Measurements from ENCODE around the gene RPL19. TPM values are rescaled to one million over a fixed set of nuclear protein-coding genes. Genes with fewer than 3 reads are reported as not detected.

The RPL19 gene
- total RNA-seq, 1 donor from 2014 or later: 2,751 TPM

DNA sequence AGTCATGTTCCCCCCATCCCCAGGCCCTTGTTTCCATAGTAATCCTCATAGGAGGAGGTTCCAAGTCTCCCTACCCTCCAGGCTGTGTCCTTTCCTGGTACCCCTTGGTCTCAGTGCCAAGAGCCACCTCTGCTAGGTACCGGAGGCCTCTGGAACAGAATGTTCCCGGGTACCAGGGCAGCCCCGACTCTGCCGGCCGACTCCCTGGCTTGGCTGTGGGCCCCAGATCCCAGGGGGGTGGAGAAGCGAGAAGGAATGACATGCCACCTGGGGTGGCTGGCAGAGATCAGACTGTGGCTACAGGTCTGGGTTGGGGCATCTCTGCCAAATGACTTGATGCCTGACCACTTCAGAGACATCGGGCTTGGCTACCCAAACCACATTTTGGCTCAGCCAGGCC is 22.1 kb downstream of the RPL19 start:
- Histone ChIP-seq H3K79me2 (ENCODE audit: low read depth) (no peaks in the 10 kb centered on the region), H3F3A (ENCODE audit: low read depth) (peaks cover 12% of the 10 kb centered on the region), H3K4me2 (no peak overlapping the region), H3K4me1 (peaks cover 12% of the 10 kb centered on the region), H3K9ac (no peak overlapping the region), H3K27ac (no peak overlapping the region), H3K9me3 (ENCODE audit: low read depth) (no peaks in the 10 kb centered on the region), H3K36me3 (no peaks in the 10 kb centered on the region), H3K4me3 (no peak overlapping the region), H4K20me1 (ENCODE audit: low read depth) (peaks cover 10% of the 10 kb centered on the region), H2AFZ (replicated peaks) (no peak overlapping the region), H3K27me3 (peaks cover 88% of the 10 kb centered on the region)
- H3K4me1 Mint-ChIP-seq: peaks cover 10% of the 10 kb centered on the region
- TF ChIP-seq EZH2 (IDR thresholded peaks at IDR 0.05): no peak
- no peak for TF ChIP-seq EZH2phosphoT487 (IDR thresholded peaks at IDR 0.05)
- TF ChIP-seq, protein P1, sequence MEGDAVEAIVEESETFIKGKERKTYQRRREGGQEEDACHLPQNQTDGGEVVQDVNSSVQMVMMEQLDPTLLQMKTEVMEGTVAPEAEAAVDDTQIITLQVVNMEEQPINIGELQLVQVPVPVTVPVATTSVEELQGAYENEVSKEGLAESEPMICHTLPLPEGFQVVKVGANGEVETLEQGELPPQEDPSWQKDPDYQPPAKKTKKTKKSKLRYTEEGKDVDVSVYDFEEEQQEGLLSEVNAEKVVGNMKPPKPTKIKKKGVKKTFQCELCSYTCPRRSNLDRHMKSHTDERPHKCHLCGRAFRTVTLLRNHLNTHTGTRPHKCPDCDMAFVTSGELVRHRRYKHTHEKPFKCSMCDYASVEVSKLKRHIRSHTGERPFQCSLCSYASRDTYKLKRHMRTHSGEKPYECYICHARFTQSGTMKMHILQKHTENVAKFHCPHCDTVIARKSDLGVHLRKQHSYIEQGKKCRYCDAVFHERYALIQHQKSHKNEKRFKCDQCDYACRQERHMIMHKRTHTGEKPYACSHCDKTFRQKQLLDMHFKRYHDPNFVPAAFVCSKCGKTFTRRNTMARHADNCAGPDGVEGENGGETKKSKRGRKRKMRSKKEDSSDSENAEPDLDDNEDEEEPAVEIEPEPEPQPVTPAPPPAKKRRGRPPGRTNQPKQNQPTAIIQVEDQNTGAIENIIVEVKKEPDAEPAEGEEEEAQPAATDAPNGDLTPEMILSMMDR (IDR thresholded peaks at IDR 0.05): no peak
- no peaks in the 10 kb centered on the region for H3K36me3 Mint-ChIP-seq
- no peak overlapping the region for H3K4me3 Mint-ChIP-seq
- H3K9me3 Mint-ChIP-seq: no peaks in the 10 kb centered on the region
- no peak overlapping the region for H3K27ac Mint-ChIP-seq
- no peak for DNase-seq (ENCODE audit: low spot score)
- H3K27me3 Mint-ChIP-seq (ENCODE audit: insufficient read depth, low read depth): peaks cover 45% of the 10 kb centered on the region

DNA sequence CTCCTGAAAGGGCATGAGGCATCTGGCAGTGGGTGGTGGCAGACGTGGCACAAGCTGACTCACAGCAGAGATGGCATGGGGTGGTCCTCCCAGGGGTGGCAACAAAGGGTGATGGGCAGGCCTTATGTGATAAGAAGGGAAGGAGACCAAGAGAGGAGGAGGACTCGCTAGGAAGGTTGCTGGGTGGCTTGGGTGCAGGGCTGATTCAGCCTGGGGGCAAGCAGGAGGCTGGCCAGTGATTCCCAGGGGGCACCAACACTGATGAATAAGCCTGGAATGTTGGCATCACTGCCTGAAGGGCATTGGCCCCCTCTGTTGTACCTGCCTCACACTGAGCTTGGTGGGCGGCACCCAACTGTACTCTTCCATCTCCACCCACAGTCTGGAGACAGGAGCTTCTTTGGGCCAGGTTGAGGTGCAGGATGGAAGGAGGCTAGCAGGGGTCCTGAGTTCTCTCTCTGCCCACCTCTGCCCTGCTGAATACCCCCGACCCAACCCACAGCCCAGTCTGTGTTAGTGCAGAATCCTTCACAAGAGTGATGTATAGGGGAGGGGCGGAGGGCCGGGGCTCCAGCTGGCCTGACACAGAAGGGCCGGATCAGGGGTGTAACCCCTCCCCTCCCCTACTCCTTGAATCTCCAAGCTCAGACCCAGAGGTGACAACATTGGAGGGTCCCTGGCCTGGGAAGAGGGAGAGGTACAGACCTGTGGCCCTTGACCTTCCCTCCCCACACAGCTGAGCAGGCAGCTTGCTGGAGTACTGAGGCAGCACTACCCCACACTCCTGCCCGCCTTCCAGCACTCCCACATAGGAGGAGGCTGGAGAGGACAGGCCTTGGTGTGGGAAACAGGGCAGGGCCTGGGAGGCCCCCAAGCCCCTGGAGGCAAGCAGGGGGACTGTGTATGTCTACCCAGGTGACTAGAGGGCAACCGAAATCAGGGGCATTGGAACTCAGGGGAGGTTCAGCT is 23.1 kb downstream of the RPL19 start:
- Histone ChIP-seq H3K4me3 (no peak overlapping the region), H3K9ac (no peak overlapping the region), H3K79me2 (ENCODE audit: low read depth) (no peaks in the 10 kb centered on the region), H3K27ac (no peak overlapping the region), H3K9me3 (ENCODE audit: low read depth) (no peaks in the 10 kb centered on the region), H2AFZ (replicated peaks) (no peak overlapping the region), H3K27me3 (peaks cover 78% of the 10 kb centered on the region), H3K4me2 (no peak overlapping the region), H4K20me1 (ENCODE audit: low read depth) (peaks cover 10% of the 10 kb centered on the region), H3F3A (ENCODE audit: low read depth) (peaks cover 12% of the 10 kb centered on the region), H3K36me3 (no peaks in the 10 kb centered on the region), H3K4me1 (peaks cover 12% of the 10 kb centered on the region)
- H3K4me3 Mint-ChIP-seq: peak overlapping the region; percentile 77
- H3K4me1 Mint-ChIP-seq: peaks cover 10% of the 10 kb centered on the region
- no peak for DNase-seq (ENCODE audit: low spot score)
- no peaks in the 10 kb centered on the region for H3K9me3 Mint-ChIP-seq
- H3K27ac Mint-ChIP-seq: no peak overlapping the region
- H3K27me3 Mint-ChIP-seq (ENCODE audit: insufficient read depth, low read depth): peaks cover 41% of the 10 kb centered on the region
- TF ChIP-seq EZH2 (IDR thresholded peaks at IDR 0.05): no peak
- TF ChIP-seq, protein P1 (IDR thresholded peaks at IDR 0.05): no peak
- TF ChIP-seq EZH2phosphoT487 (IDR thresholded peaks at IDR 0.05): no peak
- no peaks in the 10 kb centered on the region for H3K36me3 Mint-ChIP-seq

DNA sequence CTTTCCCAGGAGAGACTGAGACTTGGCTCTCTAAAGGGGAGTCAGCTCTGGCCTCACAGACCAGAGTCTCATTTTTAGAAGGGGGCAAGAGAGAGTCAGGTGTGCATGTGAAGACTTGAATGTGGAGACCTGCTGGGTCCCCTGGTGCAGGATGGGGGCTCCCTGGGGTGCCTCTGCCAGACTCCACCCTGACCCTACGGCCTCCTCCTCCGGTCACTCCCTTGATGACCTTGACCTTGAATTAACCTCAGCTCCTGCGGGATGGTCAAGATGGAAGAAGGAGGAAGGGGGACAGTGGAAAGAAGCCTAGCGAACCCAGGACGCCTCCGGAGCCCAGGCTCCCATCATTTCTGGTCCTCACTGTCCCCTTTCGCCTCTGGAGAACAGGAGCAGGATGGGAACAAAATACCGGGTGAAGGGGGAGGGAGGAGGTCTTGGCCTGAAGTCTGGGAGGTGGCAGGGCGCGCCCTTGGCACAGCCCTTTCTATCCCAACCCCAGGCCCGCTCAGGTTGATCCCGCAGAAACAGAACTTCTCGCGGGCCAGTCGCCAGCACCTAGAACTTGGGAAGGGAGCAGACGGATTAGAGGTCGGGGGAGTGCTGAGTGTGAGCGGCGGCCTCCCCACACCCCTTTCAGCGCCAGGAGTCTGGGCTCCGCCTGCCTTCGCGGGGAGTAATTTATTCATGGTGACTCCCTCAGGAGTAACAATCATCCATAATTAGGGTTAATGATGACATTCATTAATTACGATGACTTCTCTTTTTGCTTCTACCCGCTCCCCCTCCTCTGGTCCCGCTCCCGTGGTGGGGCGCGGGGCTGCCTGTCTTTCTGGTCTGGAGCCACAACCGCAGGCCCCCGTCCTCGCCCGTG is 24.1 kb downstream of the RPL19 start:
- DNase-seq (ENCODE audit: low spot score): no peak
- H4K20me1 ChIP-seq (ENCODE audit: low read depth): peaks cover 10% of the 10 kb centered on the region
- no peaks in the 10 kb centered on the region for H3K9me3 Mint-ChIP-seq
- peaks cover 68% of the 10 kb centered on the region for H3K27me3 ChIP-seq
- peak overlapping the region; percentile 46 for H3K4me3 ChIP-seq
- peaks cover 12% of the 10 kb centered on the region for H3F3A ChIP-seq (ENCODE audit: low read depth)
- H3K4me1 ChIP-seq: peaks cover 12% of the 10 kb centered on the region
- no peaks in the 10 kb centered on the region for H3K36me3 ChIP-seq
- peaks cover 12% of the 10 kb centered on the region for H3K4me1 Mint-ChIP-seq
- H3K4me2 ChIP-seq: peak overlapping the region; percentile 70
- H3K27me3 Mint-ChIP-seq (ENCODE audit: insufficient read depth, low read depth): peaks cover 33% of the 10 kb centered on the region
- H3K9me3 ChIP-seq (ENCODE audit: low read depth): no peaks in the 10 kb centered on the region
- TF ChIP-seq EZH2 (IDR thresholded peaks at IDR 0.05) (no peak), EZH2phosphoT487 (IDR thresholded peaks at IDR 0.05) (no peak)
- TF ChIP-seq, protein P1 (IDR thresholded peaks at IDR 0.05): no peak
- H3K79me2 ChIP-seq (ENCODE audit: low read depth): no peaks in the 10 kb centered on the region
- H3K9ac ChIP-seq: no peak overlapping the region
- H3K36me3 Mint-ChIP-seq: no peaks in the 10 kb centered on the region
- no peak overlapping the region for H3K27ac ChIP-seq
- H3K27ac Mint-ChIP-seq: no peak overlapping the region
- H2AFZ ChIP-seq (replicated peaks): no peak overlapping the region
- peak overlapping the region; percentile 77 for H3K4me3 Mint-ChIP-seq
